Activated T-cell treated with anti-CD3 and anti-CD28 coated beads for 48 hours (primary cell): ENCODE measurements around the gene SLC4A1.

Experiments used
- DNase-seq: peaks from one replicate; pipeline ENCODE4 v3.0.0-alpha.2; 2020; ENCODE audit warnings: low read depth

SLC4A1 gene

DNA sequence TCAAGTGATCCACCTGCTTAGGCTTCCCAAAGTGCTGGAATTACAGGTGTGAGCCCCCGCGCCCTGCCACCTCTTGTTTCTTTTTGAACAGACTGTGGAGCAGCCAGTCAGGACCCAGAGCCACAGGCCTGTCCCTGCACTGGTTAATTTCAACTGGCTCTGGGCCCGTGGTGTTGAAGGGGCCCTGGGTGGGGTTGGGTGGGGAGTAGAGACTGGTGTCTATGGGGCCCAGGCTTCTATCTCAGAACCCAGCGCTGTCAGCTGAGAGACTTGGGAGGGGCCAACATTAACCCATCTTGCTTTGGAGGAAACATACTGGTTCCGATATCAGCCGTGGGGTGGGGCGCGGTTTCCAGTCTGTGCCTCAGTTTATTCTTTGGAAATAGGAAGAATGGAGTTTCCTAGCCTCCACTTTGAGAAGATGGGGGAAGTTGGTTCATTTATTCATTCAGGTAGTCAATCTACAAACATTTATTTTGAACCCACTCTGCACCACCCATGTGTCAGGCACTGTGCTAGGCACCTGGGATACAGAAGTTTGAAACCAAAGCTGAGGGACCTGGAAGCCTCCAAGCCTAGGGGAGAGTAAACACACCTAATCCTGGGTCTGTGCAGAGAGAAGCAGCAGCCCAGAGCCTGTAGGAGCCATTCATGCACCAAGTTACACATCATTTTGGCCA lies 15.5 kb upstream of the SLC4A1 start:
- DNase-seq, result no peak

- DNase-seq, result no peak
Measured at GRCh38 chr17:44282264-44282663, 14.3 kb upstream of the SLC4A1 start.

GRCh38 chr17:44281570-44281969 lies 13.6 kb upstream of the SLC4A1 start:
- DNase-seq, result no peak

DNA sequence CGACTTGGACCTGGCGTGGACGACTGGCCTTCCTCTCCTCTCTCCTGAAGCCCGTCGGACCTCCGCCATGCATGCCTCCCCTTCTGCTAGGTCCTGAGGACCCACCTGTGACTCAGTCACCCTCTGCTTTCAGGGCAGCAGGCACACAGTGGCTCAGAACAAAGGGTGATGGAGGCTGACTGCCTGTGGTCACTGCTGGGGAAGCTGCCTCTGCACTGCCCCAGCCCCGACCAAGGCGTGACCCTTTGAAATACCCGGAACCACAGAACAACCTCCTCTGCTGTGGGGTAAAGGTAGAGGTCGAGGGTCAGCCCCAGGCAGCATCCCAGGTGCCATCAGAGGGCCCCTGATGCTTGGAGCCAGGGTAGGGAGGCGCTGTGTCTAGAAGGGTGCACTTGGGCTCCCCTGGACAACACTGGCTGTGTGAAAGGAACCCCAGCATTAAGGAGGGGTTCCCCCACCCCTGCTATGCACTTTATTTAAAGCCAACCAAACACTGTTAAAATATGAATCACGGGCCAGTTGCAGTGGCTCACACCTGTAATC lies 12.5 kb upstream of the SLC4A1 start:
- DNase-seq, result no peak

DNA sequence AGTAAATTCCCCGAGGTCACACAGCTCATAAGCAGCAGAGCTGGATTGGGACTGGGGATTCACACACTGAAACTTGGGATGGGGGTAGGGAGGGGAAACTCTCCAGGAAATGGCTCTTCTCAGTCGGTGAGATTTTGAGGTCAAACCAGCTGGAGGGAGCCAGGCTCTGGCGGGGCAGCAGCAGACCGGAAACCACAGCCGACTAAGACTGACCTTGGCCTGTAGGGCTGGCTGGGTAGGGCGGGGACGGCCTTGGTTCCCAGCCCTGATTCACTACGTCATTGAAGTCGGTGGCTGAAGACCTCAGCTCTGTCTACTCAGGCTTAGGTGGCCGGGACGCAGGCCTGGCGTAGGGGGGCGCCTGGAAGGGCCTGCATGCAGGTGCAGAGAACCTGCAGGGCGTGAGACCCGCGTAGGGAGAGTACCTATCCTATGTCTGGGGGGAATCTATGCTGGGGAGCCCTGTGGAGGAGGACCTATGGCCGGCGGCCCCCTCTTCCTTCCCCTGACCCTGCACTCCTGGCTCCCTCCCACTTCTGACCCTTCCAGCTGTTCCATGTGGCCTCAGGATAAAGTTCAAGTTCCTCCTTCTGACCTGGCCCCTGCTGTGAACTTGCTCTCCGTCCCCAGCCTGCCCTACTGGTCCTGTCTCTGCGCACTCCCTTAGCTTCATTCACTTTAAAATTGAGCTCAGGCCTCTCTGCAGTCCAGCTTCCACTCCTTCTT lies 11.9 kb upstream of the SLC4A1 start:
- no peak for DNase-seq

GRCh38 chr17:44279346-44279665 lies 11.4 kb upstream of the SLC4A1 start:
- no peak for DNase-seq

DNA sequence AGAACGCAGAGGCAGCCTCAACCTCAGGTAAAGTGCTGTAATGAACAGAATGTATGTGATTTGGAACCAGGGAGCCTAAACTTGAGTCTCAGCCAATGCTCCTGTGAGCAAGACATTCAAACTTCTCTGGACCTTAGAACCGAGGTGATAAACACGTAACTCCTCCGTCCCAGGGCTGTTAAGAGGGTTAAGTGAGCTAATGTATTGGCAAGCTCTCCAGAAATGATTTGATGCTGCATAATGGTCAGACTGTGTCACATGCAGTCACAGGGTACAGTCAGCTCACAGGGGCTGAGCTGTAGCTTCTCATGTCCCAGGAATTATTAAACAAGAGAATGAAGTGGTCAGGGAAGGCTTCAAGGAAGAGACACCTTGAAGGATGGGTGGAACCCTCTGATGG lies 10.0 kb upstream of the SLC4A1 start:
- no peak for DNase-seq

- no peak for DNase-seq
Measured at GRCh38 chr17:44273607-44274006, 5.7 kb upstream of the SLC4A1 start.

- DNase-seq, result no peak
Measured at GRCh38 chr17:44272954-44273353, 5.0 kb upstream of the SLC4A1 start.

- no peak for DNase-seq
Measured at GRCh38 chr17:44272321-44272951, 4.5 kb upstream of the SLC4A1 start.

- DNase-seq, result no peak
Measured at GRCh38 chr17:44269535-44270240, 1.8 kb upstream of the SLC4A1 start.

DNA sequence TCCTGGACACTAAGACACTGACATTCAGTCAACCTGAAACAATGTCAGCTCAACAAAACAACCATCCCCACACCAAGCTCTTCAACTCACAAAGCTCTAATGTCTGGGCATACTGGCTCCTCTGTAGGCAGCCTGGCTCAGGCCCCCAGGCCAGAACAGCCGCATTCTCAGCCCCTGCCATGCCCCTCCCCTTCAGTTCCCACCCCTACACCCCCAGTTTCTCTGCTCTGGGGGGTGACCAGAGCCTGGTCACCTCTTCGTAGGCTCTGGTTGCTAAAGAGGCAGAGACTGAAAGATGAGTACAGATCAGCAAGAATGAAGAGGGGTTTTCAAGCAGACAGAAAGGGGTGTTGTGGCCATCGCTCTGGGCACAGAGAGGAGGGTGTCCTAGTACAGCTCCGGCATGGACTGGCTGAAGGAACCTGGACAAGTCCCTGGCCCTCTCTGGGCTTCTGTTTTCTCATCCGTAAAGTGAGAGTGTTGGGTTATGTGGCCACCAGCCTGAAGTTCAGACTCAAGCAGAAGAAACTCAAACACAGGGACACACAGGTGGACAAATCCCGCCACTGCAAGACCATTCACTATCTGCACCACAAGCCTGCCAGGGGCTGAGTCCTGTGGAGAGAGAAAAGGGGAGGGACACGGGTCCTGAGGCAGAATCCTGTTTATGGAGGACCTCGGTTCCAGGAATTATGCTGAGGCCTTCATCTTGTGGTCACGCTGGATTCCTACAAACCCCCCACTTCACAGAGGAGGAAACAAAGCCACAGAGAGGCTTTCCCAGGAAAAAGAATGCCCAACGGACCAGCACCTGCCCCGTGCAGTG lies 987 bp upstream of the SLC4A1 start:
- no peak for DNase-seq

GRCh38 chr17:44267165-44267455 lies 825 bp downstream of the SLC4A1 start:
- DNase-seq, result no peak

- no peak for DNase-seq
Measured at GRCh38 chr17:44266402-44267164, 1.4 kb downstream of the SLC4A1 start.

- DNase-seq, result no peak
Measured at GRCh38 chr17:44263345-44263902, 4.5 kb downstream of the SLC4A1 start.

DNA sequence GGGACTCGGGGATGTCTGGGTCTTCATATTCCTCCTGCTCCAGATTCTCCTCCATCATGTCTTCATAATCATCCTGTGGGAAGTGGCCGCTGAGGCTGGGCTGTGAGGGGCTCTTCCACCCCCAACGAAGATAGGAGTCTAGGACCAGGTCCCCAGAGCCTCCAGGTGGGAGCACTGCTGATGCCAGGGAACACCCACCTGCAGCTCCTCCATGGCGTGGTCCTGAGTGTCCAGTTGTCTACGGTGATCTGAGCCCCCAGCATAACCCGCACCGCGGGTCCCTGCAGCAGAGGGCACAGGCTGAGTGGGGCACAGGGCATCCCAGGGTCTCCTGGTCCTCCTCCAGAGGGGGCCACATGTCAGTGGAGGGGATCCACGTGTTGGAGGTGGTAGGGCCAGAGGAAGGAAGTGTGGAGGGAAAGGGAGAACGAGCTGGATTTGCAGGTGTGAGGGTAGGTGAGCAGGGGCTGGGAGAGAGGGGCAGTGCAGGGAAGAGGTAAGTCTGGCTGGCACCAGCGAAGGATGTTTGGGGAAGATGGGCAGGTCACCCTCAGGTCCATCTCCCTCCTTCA lies 5.2 kb downstream of the SLC4A1 start:
- DNase-seq, result no peak

GRCh38 chr17:44260296-44260695 lies 7.6 kb downstream of the SLC4A1 start:
- no peak for DNase-seq

GRCh38 chr17:44258811-44259351 lies 9.1 kb downstream of the SLC4A1 start:
- DNase-seq, result no peak

- DNase-seq, result no peak
Measured at GRCh38 chr17:44257815-44258760, 9.8 kb downstream of the SLC4A1 start.
